ENCODE data around the gene ZMYND8.

DNA sequence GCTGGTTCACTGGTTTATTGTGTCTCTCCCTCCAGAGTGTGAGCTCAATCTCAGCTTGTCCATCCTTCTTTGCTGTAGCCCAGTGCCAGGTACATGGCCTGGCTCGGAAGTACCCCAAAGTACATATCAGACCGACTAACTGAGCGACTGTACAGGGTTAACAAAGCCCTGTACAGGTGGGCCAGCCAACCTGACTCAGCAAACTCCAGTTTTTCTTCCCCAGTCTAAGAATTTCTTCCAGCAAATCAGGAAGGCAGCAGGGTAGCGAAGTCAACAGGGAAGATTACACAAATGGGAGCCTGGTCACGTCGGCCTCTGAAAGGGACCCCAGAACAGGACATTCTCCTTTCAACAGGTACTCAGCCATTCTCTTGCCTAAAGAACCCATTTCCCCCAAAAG, 31.3 kb downstream of the ZMYND8 start:
- TF ChIP-seq, protein P1, sequence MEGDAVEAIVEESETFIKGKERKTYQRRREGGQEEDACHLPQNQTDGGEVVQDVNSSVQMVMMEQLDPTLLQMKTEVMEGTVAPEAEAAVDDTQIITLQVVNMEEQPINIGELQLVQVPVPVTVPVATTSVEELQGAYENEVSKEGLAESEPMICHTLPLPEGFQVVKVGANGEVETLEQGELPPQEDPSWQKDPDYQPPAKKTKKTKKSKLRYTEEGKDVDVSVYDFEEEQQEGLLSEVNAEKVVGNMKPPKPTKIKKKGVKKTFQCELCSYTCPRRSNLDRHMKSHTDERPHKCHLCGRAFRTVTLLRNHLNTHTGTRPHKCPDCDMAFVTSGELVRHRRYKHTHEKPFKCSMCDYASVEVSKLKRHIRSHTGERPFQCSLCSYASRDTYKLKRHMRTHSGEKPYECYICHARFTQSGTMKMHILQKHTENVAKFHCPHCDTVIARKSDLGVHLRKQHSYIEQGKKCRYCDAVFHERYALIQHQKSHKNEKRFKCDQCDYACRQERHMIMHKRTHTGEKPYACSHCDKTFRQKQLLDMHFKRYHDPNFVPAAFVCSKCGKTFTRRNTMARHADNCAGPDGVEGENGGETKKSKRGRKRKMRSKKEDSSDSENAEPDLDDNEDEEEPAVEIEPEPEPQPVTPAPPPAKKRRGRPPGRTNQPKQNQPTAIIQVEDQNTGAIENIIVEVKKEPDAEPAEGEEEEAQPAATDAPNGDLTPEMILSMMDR (IDR thresholded peaks at IDR 0.05; ENCODE audit: borderline replicate concordance, extremely low read depth, low read length, poor library complexity, severe bottlenecking), result no peak
- no peak for TF ChIP-seq EZH2 (IDR thresholded peaks at IDR 0.05; ENCODE audit: borderline replicate concordance, low read depth, low read length, severe bottlenecking)

Measured in DND-41 (cell line).